Ascending aorta (tissue), 2 donors: Measurements from ENCODE around the gene CDKL4. TPM values are rescaled to one million over a fixed set of nuclear protein-coding genes. Genes with fewer than 3 reads are reported as not detected.
A peak's percentile ranks its signal among the peaks of the same experiment; 100 is the strongest.

ENCODE experiments used
- DNase-seq, 2 donors: peaks; one replicate each; pipeline ENCODE4 v3.0.0-alpha.2; 2019; ENCODE audit warnings: low spot score in 2 of 2
- H3K27ac ChIP-seq, 2 donors: fragments of 200-600 bp; sonication (generic); one replicate each; pipeline ENCODE4 v1.5.1; 2016 to 2017; ENCODE audit warnings: mild to moderate bottlenecking in 1 of 2
- H3K27me3 ChIP-seq: fragments of 200-600 bp; sonication (generic); one replicate; pipeline ENCODE4 v1.5.1; 2017
- H3K36me3 ChIP-seq, 2 donors: fragments of 200-600 bp; sonication (generic); one replicate each; pipeline ENCODE4 v1.5.1; 2016
- H3K4me1 ChIP-seq, 2 donors: fragments of 200-600 bp; sonication (generic); one replicate each; pipeline ENCODE4 v1.5.1; 2016 to 2017; ENCODE audit warnings: mild to moderate bottlenecking in 1 of 2
- H3K4me3 ChIP-seq, 2 donors: fragments of 200-600 bp; sonication (generic); one replicate each; pipeline ENCODE4 v1.5.1; 2016 to 2017; ENCODE audit warnings: mild to moderate bottlenecking in 1 of 2
- H3K9me3 ChIP-seq, 2 donors: fragments of 200-600 bp; sonication (generic); one replicate each; pipeline ENCODE4 v1.5.1; 2016
- intact Hi-C: fragments of 100-400 bp; cut with DNase I; formaldehyde crosslinking; loops from one replicate; pipeline ENCODE4 v1.15.1; 2023
- total RNA-seq: library from RNA; depleted of rRNA; stranded (reverse); fragments of >200 nt; gene quantifications from one replicate; pipeline ENCODE4 v1.1.0, GENCODE V29; 2016
- TF ChIP-seq, protein P1 (sequence below), 3 experiments: fragments of 200-600 bp in 2 of 3; fragments of 450-650 bp in 1 of 3; sonication (generic) in 2 of 3; IDR thresholded peaks; one replicate each; pipeline ENCODE4 v1.5.1; 2016 to 2019; ENCODE audit warnings: antibody characterized with exemption in 3 of 3, mild to moderate bottlenecking in 1 of 3, moderate library complexity in 1 of 3

CDKL4 gene
- 2.0 TPM for total RNA-seq

DNA sequence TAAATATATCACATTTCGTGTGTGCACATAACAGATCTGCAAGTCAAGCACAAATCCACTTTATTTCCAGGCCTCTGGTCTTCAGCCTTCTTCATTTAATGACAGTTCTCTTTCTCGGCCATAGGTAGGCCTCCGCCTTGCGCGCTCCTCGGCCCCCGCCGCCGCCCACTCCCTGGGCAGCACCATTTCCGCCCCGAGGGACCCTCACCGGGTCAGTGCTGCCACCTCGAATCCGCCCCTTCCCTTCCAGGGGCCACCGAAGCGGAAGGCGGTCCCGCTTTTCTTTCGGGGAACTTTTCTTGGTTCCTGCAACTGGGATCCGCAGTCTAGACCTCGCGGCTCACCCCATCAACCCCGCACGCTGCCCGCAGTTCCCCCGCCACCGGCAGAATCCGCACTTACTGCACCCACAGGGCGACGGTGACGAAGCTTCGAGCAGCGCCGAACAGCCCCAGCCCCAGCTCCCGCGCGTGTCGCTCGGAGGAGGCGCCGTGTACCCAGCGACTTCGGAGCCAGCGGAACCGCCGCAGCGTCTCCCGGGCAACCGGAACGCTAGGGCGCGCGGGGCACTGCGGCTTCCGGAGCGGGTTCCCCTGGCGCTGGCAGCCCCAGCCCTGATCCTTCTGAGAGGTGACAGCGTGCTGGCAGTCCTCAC is at the start of gene CDKL4:
Gene CDKL4 (minus strand): TSS at position 502 of the 655 bp plus-strand sequence.
- H3K4me1 ChIP-seq: no peaks in the 10 kb centered on the region
- intact Hi-C loops: no loop called here
- TF ChIP-seq, protein P1, sequence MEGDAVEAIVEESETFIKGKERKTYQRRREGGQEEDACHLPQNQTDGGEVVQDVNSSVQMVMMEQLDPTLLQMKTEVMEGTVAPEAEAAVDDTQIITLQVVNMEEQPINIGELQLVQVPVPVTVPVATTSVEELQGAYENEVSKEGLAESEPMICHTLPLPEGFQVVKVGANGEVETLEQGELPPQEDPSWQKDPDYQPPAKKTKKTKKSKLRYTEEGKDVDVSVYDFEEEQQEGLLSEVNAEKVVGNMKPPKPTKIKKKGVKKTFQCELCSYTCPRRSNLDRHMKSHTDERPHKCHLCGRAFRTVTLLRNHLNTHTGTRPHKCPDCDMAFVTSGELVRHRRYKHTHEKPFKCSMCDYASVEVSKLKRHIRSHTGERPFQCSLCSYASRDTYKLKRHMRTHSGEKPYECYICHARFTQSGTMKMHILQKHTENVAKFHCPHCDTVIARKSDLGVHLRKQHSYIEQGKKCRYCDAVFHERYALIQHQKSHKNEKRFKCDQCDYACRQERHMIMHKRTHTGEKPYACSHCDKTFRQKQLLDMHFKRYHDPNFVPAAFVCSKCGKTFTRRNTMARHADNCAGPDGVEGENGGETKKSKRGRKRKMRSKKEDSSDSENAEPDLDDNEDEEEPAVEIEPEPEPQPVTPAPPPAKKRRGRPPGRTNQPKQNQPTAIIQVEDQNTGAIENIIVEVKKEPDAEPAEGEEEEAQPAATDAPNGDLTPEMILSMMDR (IDR thresholded peaks at IDR 0.05): no peak
- H3K4me3 ChIP-seq: peak within 1 kb of the TSS; percentile 48 to 55
- H3K9me3 ChIP-seq: no peaks in the 10 kb centered on the region
- no peaks in the 10 kb centered on the region for H3K27me3 ChIP-seq
- peaks cover 0 to 1% of the 10 kb centered on the region in 2 donors for H3K36me3 ChIP-seq
- no peak for DNase-seq
- no peak within 1 kb of the TSS for H3K27ac ChIP-seq

DNA sequence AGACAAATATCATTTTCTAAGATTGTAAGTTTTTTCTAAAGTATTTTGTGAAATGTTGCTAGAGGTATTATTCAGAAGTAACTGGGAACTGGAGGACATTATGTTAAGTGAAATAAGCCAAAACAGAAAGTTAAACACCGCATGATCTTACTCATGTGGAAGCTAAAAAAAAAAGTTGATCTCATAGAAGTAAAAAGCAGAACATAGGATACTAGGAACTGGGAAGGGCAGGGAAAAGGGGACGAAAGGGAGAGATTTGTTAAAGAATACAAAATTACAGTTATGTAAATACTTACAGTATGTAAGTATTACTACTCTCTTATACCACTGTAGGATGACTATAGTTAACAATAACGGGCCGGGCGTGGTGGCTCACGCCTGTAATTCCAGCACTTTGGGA is 46.7 kb upstream of the CDKL4 start:
- peaks cover 28 to 36% of the 10 kb centered on the region in 2 donors for H3K36me3 ChIP-seq
- TF ChIP-seq, protein P1 (IDR thresholded peaks at IDR 0.05): no peak
- no peak for DNase-seq
- intact Hi-C loops: no loop called here
- H3K4me3 ChIP-seq: no peak overlapping the region
- peak overlapping the region in 1 of 2 donors; percentile 31 for H3K27ac ChIP-seq
- no peaks in the 10 kb centered on the region for H3K4me1 ChIP-seq
- no peaks in the 10 kb centered on the region for H3K27me3 ChIP-seq
- no peaks in the 10 kb centered on the region for H3K9me3 ChIP-seq

DNA sequence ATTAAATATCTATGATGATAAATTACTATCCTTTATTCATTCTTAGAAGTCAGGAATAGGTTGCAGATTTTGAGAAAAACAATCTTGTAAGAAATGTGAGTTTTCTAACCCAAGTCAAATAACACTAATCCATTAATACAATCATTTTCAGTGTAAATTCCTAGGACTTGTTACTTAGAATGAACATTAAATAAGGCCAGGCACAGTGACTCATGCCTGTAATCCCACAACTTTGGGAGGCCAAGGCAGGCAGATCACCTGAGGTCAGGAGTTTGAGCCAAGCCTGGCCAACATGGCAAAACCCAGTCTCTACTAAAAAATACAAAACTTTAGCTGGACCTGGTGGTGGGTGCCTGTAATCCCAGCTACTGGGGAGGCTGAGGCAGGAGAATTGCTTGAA is 45.8 kb upstream of the CDKL4 start:
- TF ChIP-seq, protein P1 (IDR thresholded peaks at IDR 0.05): no peak
- peak overlapping the region in 1 of 2 donors; percentile 23 for H3K27ac ChIP-seq
- no peaks in the 10 kb centered on the region for H3K4me1 ChIP-seq
- no peaks in the 10 kb centered on the region for H3K9me3 ChIP-seq
- no peak overlapping the region for H3K4me3 ChIP-seq
- peaks cover 31 to 36% of the 10 kb centered on the region in 2 donors for H3K36me3 ChIP-seq
- H3K27me3 ChIP-seq: no peaks in the 10 kb centered on the region
- no peak for DNase-seq
- intact Hi-C loops: no loop called here

DNA sequence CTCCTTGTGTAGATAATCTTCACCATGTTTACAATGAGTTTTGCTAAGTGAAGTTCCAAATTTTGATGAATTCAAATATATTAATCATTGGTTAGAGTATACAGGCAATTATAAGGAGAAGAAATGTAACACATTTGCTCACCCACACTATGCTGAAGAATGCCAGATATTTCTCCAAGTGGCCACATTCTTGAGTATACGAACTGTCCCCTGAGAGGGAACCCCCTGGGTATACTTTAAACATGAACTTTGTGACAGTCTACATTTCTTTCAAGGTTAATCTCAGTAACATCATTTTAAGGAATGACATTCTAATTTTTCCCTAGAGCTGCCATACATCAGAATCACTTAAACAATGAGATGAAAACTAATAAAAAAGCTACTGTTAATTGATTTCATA is 39.8 kb upstream of the CDKL4 start:
- Histone ChIP-seq H3K4me3 (no peak overlapping the region), H3K27ac (no peak overlapping the region), H3K27me3 (no peaks in the 10 kb centered on the region), H3K9me3 (no peaks in the 10 kb centered on the region), H3K4me1 (no peaks in the 10 kb centered on the region), H3K36me3 (peaks cover 42 to 45% of the 10 kb centered on the region in 2 donors)
- no peak for DNase-seq
- TF ChIP-seq, protein P1 (IDR thresholded peaks at IDR 0.05): no peak
- intact Hi-C loops: no loop called here

DNA sequence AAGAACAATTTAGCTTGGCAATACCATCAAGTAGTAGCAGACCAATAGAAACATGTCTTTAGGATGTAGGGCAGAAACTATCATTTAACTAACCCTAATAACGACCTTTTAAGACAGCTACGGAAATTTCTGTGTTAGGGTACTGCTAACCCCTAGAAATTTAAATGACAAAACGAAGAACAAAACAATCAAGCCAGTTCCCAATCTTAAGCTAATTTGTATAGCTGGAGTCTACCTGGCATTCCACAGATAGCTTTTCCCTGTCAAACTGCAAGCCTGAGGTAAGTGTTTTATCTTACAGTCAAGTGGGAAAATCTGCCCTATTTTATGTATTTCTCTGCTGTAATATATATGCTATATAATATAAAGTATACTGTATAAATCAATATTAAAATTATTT is 37.6 kb upstream of the CDKL4 start:
- intact Hi-C loops: no loop called here
- Histone ChIP-seq H3K27me3 (no peaks in the 10 kb centered on the region), H3K27ac (no peak overlapping the region), H3K4me3 (no peak overlapping the region), H3K36me3 (peaks cover 45 to 48% of the 10 kb centered on the region in 2 donors), H3K9me3 (no peaks in the 10 kb centered on the region), H3K4me1 (no peaks in the 10 kb centered on the region)
- DNase-seq: no peak
- TF ChIP-seq, protein P1 (IDR thresholded peaks at IDR 0.05): no peak
